Cortex of kidney (tissue), 1 donor: ENCODE measurements around the gene ZNF385C.

Source experiments
- DNase-seq: peaks from one replicate; lab custom pipeline; 2025; lab: John Stamatoyannopoulos, UW

ZNF385C gene

DNA sequence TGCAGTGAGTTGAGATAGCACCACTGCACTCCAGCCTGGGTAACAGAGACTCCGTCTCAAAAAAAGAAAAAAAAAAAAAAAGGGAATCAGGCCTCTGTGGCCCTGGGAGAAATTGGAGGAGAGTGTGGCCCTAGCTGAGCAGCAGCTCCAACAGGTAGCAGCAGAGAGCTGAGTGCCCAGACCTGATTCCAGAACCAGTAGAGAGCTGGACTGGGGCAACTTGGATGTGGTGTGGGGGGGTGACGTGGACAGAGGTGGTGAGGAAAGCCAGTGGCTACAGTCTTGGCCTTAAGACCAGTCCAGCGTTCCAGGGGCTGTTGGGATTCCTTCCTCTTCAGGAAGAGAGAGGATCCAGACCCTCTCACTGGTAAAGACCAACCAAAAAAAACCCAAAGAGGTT, 26.0 kb upstream of the ZNF385C start:
- no peak for DNase-seq

DNA sequence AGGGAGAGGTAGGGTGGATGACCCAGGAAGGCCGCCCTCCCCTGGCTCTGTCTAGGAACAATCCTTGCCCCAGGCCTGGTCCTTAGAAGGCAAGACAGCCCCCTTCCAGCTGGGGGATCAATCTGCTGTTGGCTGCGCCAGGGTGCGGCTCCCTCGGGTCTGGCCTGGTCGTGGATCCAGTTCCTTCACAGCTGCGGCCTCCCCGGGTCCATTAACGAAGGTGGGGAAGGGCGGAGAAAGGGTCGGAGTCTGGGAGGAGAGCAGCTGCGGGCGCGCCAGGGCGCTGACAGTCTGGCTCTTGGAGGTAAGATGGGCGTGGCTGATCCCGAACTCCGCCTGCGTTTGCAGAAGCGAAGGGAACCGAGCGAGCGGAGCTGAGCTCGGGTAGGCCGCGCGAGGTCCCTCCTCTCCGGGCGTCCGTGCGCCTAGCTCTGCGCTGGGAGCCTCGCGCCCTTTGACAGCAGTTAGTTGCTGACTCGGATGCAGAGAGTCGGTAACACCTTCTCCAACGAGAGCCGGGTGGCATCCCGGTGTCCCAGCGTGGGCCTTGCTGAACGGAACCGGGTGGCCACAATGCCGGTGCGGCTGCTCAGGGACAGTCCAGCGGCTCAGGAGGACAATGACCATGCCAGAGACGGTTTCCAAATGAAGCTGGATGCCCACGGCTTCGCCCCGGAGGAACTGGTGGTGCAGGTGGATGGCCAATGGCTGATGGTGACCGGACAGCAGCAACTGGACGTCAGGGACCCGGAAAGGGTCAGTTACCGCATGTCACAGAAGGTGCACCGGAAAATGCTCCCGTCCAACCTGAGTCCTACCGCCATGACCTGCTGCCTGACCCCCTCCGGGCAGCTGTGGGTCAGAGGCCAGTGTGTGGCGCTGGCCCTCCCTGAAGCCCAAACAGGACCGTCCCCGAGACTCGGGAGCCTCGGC, 24.4 kb upstream of the ZNF385C start, which contains the start of gene HSPB9:
Gene HSPB9 (plus strand): TSS at position 434 of the 933 bp plus-strand sequence. CDS start 47 bp downstream, at position 481.
- no peak for DNase-seq

DNA sequence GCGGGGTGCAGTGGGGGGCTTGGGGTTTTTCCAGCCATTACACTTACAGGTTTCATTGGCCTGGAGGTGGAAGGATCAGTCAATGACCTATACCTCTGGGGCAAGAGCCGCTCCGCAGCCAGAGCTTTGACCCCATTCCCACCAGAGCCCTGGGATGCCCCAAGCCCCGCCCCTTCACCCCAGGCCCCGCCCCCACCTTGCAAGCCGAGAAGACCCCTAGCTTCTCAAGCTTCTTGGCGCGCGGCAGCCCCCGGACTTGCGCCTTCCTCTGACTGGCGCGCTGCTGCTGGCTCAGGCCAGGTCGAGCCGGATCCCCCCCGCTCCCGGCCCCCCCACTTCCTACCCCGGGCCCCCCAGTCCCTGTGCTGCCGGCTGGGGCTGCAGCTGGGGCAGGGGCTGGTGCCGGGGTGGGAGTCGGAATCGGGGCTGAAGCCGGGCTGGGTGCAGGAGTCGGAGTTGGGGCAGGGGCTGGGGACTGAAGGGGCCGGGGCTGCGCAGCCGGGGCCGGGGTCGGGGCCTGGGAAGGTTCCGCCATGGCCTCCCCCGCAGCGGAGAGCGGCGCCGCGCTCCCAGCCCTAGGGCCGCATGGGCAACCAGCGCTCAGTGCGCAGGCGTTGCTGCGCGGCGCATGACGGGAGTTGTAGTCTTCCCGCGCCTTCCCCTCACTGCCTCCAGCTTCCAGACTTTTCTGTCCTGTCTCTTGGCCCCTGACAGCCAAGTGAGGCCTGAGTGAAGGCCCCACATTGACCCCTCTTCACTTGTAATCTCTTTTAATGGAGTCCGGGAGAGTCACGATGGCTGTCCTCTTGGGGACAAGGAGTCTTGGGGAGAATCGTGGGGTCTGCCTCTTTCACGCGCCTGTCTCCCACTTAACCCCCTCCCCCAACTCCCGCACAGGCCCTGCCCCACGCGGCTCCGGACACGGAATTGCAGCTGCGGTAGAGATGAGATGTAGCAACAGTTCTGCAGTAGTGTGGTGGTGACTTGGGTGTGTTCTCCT, 22.8 kb upstream of the ZNF385C start, which contains the start of gene KAT2A:
Gene KAT2A (minus strand): TSS at position 598 of the 1,000 bp plus-strand sequence. CDS start 63 bp downstream, at position 535.
- no peak for DNase-seq

DNA sequence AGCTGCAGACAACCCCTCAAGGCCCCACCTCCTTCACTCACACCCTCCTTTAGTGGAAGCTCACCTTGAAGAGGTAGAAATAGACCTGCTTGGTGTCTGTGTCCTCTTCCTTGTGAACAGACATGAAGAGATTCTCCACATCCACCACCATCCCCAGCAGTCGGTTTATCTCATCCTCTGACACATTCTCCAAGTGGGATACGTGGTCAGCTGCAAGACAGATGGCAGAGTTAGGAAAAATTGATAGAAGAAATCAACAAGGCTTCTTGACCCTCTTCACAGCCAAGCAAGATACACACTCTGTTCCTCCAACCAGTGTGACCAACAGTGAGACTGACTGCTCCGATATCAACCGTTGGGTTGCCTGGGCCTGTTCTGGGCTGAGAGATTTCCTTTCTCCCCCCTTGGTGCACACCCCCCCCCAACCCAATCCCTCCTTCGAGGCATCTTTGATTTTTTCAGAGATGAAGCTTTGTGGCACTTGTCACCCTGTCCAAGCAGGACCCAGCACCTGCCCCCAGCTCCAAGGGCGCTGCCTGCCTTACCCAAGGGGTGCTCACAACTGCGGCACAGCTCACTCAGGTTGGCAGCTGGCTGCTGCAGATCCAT, 22.0 kb upstream of the ZNF385C start:
- DNase-seq = no peak

DNA sequence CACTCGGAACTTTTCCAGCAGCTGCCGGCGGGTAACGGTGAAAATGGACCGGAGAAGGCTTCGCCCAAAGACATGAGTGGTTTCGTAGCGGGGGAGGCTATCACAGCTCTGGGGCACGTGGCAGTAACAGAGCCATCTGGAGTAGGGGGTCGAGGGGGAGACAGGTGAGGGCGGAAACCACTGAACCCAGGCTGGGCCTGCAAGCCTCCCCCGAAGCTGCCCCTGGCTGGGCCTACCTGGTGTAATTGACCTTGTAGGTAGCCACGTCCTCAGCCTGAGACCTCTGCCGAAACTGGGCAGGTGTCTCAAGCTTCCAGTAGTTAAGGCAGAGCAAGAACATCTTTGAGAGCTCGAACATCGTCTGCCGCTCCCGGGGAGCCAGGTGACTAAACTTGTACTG, 21.0 kb upstream of the ZNF385C start:
- DNase-seq = no peak

DNA sequence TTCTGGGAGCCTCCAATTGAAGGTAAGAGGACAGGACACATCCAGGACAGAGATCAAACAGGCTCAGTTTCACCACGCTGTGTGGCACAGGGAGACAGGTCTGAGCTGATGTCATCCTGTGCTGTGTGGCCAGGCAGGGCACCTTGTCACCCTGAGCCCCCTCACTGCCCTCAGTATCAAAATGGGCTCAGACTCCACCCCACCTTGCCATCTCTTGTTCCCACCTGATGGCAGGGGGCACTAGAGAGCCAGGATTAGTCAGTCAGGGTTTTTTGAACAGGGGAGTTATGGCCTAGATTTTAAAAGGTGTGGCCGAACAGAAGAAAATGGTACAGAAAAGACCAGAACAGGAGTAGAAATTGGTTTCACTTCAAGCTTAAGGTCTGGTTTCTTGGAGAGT, 20.3 kb upstream of the ZNF385C start:
- no peak for DNase-seq

DNA sequence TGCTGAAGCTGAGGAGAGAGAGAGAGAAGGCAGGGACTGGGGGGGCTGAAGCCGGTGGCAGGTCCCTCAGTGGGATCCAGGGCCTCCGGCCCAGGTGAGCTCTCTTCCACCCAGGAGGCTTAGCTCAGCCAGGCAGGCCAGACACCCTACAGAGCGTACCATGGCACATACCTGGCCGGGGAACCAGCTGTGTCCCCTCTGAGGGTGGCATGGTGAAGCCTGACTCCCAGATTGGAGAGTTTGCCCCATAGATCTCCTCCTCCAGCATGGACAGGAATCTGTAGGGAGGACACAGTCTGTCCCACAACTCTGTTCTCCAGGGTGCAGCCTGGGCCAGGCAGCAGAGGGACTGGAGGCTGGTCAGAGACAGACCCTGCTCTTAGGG, 19.8 kb upstream of the ZNF385C start:
- DNase-seq = no peak

DNA sequence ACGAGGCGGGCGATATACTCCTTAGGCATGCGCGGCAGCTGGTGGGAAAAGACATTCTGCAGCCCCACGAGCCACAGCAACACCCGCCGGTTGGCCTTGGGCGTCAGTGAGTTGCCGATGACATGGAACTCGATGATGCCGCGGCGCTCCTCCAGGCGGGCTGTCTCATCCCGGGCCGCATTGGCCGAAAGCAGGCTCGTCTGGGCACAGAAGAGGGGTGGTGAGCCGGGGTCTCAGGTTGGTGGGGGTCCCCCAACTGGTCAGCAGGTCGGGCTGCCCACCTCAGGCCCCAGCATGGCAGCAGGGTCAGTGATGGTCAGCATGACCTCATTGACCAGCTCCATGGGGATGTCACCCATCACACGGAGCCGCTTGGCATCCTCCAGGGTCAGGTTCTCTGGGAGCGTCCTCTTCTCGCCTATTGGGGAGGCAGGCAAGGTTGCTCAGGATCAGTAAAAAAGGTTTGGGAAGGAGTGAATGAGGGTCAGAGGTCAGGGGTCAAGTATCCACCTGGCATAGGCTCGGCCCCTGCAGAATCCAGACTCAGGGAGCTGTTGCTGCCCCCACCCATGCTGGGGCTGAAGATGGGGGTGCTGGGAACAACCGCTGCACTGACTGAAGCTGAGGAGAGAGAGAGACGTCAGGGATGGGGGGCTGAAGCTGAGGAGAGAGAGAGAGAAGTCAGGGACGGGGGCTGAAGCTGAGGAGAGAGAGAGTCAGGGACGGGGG, 19.3 kb upstream of the ZNF385C start:
- DNase-seq = no peak

DNA sequence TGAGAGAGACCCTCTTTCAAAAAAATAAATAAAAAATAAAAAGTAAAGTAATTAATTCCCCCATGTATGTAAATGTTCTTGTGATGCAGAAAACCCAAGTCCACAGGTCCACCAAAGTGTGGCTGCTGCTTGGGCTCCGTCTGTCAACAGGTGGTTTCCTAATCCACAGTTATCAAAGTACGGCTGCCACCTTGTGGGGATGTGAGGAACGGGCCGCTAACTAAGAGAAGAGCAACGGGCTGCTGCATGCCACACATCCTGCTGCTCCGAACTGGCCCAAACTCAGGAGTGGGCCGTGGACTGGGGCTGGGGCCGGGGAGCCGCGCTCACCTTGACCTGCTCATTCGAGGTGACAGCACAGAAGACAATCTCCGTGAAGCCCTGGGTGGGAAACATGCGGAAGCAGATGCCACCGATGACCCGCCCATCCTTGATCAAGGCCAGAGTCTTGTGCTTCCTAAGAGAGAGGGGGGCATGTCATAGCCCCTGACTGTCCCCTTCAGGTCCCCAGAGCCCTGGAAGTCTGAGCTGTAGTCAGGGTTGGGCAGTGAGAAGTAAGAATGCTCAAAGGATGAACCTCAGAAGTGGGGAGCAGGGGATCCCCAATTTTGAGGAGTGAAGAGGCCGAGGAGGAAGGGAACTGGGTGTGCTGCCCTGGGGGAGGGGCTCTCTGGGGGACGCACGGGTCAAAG, 18.6 kb upstream of the ZNF385C start:
- DNase-seq = no peak

DNA sequence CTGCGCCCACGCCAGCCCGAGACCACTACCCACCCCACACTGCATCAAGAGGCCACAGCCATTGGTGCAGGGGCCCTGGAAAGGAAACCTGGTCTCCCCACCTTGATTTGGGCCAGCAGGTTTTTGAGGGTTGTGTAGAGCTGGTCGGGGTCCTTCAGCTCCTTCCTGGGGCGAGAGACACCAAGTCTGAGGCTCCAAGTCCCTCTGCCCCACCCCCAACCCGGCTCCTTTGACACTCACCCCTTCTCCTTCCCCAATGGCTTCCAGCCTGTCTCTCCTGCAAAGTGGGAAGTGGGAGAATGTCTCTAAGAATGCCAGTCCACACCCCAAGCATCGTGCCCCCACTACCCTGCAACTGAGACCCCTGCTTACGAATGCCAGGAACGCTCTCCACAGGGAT, 15.8 kb upstream of the ZNF385C start:
- no peak for DNase-seq

DNA sequence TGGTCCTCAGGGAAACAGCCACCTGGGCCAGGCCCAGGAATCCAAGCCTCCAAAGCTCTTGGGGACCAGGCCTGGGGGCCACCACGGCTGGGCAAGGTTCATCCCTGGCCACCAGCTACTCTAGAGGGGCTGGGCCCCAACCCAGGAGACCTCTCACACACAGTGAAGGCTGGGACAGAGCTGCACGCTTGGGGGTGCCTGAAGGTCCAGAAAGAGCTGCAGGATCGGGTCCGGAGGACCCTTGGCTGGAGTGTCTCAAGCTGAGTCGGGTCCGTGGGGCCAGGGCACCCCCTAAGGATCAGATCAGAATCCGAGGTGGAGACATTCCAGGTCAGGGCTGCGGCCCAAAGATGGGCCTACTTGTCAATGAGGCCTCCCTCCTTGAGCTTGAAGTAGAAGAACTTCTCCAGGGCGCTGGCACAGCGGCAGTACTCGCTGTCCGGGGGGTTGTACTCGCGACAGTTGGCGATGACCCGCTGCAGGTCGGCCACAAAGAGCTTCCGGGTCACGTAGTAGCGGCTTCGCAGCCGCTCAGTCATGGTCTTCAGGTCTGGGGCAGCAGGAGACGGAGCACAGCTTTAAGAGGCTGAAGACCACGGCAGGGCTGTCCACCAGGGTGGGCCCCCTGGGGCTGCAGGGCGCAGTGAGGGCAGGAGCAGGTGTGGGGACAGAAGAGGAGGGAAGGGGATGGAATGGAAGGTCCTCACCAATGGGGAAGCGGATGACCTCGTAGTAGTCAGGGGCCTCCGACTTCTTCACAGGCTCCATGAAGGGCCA, 15.2 kb upstream of the ZNF385C start:
- DNase-seq = no peak

DNA sequence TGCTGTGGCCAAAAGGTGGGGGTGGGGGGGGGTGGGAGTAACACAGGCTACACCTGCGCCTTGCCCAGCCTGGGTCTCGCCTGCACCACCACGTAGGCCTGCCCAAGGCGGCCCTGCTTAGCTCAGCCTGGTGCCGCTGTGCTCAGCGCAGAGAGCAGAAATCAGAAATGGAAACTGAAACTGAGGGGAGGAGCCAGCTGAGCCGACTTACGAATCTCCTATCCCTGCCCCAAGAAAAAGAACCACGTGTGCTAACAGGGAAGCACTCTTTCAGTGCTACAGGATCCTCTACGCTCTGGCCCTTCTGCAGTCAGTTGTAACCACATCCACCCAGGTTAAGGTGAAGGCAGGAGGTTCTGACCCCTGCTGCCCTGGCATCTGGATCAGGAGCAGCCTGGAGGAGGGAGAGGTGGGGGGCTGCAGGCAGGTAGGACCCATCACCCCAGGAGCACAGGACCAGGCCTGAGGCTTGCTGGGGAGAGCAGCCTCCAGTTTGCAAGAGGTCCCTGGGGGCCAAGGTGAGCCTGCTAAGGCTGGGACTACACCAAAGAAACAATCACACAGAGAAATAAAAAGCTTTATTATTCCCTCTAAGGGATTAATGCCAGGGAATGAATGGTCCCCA, 14.4 kb upstream of the ZNF385C start, which contains the start of gene DHX58:
Gene DHX58 (minus strand): TSS at position 163 of the 625 bp plus-strand sequence. CDS start 822 bp downstream, outside the sequence.
- DNase-seq = no peak

DNA sequence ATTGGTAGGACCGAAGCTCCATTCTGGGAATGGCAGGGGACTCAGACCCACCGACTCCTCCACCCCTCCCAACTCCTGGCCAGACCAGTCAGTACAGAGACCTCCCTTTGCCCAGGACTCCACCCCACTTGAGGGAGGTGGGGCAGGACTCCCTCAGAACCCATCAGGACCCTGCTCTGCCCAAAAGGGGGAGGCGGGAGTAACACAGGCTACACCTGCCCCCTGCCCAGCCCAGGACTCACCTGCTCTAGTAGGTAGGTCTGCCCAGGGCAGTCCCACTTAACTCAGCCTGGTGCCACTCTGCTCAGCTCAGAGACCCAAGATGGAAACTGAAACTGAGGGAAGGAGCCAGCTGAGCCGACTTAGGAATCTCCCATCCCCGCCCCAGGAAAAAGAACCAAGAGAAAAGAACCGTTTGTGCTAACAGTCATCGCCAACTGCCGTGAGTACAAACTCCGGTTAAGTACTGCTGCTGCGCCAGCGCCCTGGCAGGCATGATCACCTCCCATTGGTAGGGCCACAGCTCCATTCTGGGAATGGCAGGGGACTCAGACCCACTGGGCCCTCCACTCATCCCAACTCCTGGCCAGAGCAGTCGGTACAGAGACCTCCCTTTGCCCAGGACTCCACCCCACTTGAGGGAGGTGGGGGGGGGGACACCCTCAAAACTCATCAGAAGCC, 13.7 kb upstream of the ZNF385C start:
- DNase-seq = no peak

DNA sequence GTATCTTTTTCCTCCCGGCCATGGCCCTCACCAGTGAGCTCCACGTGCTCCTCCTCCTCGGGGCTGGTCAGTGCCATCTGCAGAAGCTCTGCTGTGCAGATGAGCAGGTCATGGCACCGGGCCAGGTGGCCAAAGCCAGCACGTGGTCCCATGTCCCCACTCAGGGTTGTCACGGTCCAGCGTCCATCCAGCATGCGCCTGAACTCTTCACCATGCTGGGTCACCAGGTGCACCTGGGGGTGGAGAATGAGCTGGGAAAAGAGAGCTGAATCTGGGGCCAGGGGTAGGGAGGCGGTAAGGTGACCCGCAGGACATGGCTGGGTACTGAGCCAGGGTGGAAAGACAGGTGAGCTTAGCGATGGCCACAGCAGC, 13.0 kb upstream of the ZNF385C start:
- no peak for DNase-seq

DNA sequence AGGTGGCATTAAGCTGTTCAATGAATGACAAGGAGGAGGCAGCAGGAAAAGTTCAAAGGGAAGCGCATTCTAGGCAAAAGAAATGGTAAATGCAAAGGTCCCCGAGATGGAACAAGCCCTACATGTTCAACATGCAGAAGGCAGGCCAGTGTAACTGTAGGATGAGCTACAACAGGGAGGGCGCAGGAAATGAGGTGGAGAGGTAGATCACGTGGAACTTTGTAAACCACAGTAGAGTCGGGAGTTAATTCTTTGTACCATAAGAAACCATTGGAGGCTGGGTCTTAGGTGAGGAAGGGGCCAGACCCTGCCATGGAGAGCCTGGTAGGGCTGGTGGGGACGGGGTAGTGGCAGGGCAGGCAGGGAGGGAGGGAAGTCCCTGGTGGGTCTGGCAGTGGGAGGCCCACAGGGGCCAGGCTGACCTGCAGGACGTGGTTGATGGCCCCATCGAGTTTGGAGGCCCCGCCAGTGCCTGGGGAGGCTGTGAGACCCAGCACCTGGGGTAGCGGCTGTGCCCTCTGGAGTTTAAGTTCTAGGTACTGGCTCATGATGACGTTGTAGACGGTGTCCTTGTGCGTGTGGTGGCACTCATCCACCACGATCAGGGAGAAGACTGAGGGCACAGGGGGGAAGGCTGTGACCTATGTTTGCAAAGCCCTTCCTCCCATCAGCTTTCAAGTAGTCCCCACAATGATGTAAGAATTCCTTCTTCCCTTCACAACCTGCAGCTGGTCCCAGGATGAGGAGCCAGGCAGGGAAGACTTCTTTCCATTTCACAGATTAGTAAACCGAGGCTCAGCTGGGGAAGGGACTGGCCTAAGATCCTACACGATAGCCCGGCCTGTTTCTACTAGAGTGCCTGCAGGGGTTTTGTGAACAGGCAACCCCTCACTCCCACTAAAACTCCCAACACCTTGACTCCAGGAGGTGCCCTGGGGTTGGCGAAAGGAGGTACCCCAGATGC, 12.3 kb upstream of the ZNF385C start:
- DNase-seq = no peak

DNA sequence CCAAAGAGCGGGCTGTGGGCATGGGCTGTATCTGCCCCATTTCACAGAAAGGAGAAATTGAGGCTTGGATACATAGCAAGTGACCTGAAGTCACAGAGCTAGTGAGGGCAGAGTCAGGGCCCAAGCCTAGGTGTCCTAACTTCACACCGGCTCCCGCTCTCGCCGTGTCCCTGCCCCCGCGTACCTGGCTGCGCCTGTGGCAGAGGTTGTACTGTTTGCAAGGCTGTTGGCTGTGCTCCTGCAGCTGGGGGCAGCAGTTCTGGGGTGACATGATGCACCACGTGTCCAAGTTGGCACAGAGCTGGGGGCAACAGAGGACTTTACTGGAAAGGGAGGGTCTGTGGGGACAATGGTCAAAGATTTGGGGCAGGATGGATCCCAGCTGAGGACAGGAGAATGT, 10.8 kb upstream of the ZNF385C start:
- no peak for DNase-seq
